ENCODE results near the gene CENPP. TPM values are rescaled to one million over a fixed set of nuclear protein-coding genes. Genes with fewer than 3 reads are reported as not detected.

Gene CENPP
- total and polyA plus RNA-seq, 2 donors from 2014 or later = 1.2 to 4.2 TPM

GRCh38 chr9:92634712-92635605 is 309.2 kb downstream of the CENPP start:
- Histone ChIP-seq H3K9ac (ENCODE audit: low read length in 3 of 3) (peak overlapping the region in 1 of 3 donors; percentile 34), H3K4me1 (ENCODE audit: control insufficient read depth in 2 of 3, insufficient read depth in 2 of 3, low read depth in 1 of 3, low read length in 3 of 3) (peaks cover 0 to 3% (median 0%) of the 10 kb centered on the region in 3 donors), H3K4me3 (ENCODE audit: low read length in 3 of 3) (no peak overlapping the region), H3K27me3 (ENCODE audit: control insufficient read depth, insufficient read depth, low read length) (no peaks in the 10 kb centered on the region), H3K36me3 (ENCODE audit: control insufficient read depth in 2 of 3, insufficient read depth in 3 of 3, low read length in 3 of 3) (peaks cover 0 to 47% (median 9%) of the 10 kb centered on the region in 3 donors), H3K9me3 (ENCODE audit: control insufficient read depth in 2 of 3, insufficient read depth in 1 of 3, low read length in 3 of 3) (no peaks in the 10 kb centered on the region), H3K27ac (ENCODE audit: low read depth in 2 of 2, low read length in 2 of 2) (no peak overlapping the region)
- FAIRE-seq = no peak
- DNase-seq = peak; percentile 68 to 87 (median 84)
- intact Hi-C loops (cut with DNase I) = loop anchor here (10.0 kb wide), 2 partner anchors 300 to 500 kb away; no protein-coding TSS in a partner anchor
- peak; percentile 95 for TF ChIP-seq CTCF (IDR thresholded peaks at IDR 0.05; ENCODE audit: borderline replicate concordance, extremely low read depth, insufficient read depth)

- Histone ChIP-seq H3K4me3 (ENCODE audit: low read length in 3 of 3) (no peak overlapping the region), H3K4me1 (ENCODE audit: control insufficient read depth in 2 of 3, insufficient read depth in 2 of 3, low read depth in 1 of 3, low read length in 3 of 3) (peaks cover 0 to 3% (median 0%) of the 10 kb centered on the region in 3 donors), H3K9me3 (ENCODE audit: control insufficient read depth in 2 of 3, insufficient read depth in 1 of 3, low read length in 3 of 3) (no peaks in the 10 kb centered on the region), H3K36me3 (ENCODE audit: control insufficient read depth in 2 of 3, insufficient read depth in 3 of 3, low read length in 3 of 3) (peaks cover 0 to 53% (median 7%) of the 10 kb centered on the region in 3 donors), H3K9ac (ENCODE audit: low read length in 3 of 3) (no peak overlapping the region), H3K27me3 (ENCODE audit: control insufficient read depth, insufficient read depth, low read length) (no peaks in the 10 kb centered on the region), H3K27ac (ENCODE audit: low read depth in 2 of 2, low read length in 2 of 2) (no peak overlapping the region)
- no peak for TF ChIP-seq CTCF (IDR thresholded peaks at IDR 0.05; ENCODE audit: borderline replicate concordance, extremely low read depth, insufficient read depth)
- intact Hi-C loops (cut with DNase I) = loop anchor here (10.0 kb wide), 2 partner anchors 301 to 501 kb away; no protein-coding TSS in a partner anchor
- DNase-seq (no peak), FAIRE-seq (no peak)
Observed at GRCh38 chr9:92635760-92636159, 310.0 kb downstream of the CENPP start.

GRCh38 chr9:92636627-92637026 is 310.9 kb downstream of the CENPP start:
- Histone ChIP-seq H3K36me3 (ENCODE audit: control insufficient read depth in 2 of 3, insufficient read depth in 3 of 3, low read length in 3 of 3) (peaks cover 0 to 57% (median 13%) of the 10 kb centered on the region in 3 donors), H3K27me3 (ENCODE audit: control insufficient read depth, insufficient read depth, low read length) (no peaks in the 10 kb centered on the region), H3K4me3 (ENCODE audit: low read length in 3 of 3) (no peak overlapping the region), H3K4me1 (ENCODE audit: control insufficient read depth in 2 of 3, insufficient read depth in 2 of 3, low read depth in 1 of 3, low read length in 3 of 3) (peaks cover 0 to 3% (median 0%) of the 10 kb centered on the region in 3 donors), H3K9me3 (ENCODE audit: control insufficient read depth in 2 of 3, insufficient read depth in 1 of 3, low read length in 3 of 3) (no peaks in the 10 kb centered on the region), H3K9ac (ENCODE audit: low read length in 3 of 3) (no peak overlapping the region), H3K27ac (ENCODE audit: low read depth in 2 of 2, low read length in 2 of 2) (no peak overlapping the region)
- no peak for DNase-seq
- intact Hi-C loops (cut with DNase I) = loop anchor here (10.0 kb wide), 2 partner anchors 302 to 502 kb away; no protein-coding TSS in a partner anchor
- no peak for FAIRE-seq
- no peak for TF ChIP-seq CTCF (IDR thresholded peaks at IDR 0.05; ENCODE audit: borderline replicate concordance, extremely low read depth, insufficient read depth)

All from kidney (tissue), 14 donors.